ENCODE results near the gene CACNA1A. TPM values are rescaled to one million over a fixed set of nuclear protein-coding genes. Genes with fewer than 3 reads are reported as not detected.

CACNA1A gene
- total RNA-seq, 1 donor from 2014 or later = 0.25 TPM

- no peaks in the 10 kb centered on the region for H3K36me3 Mint-ChIP-seq (ENCODE audit: low read depth)
- intact Hi-C loops (cut with micrococcal nuclease) = no loop called here
- no peaks in the 10 kb centered on the region for H3K4me1 Mint-ChIP-seq (ENCODE audit: low read depth)
- H3K4me3 Mint-ChIP-seq (ENCODE audit: low read depth) = no peak overlapping the region
- peaks cover 6% of the 10 kb centered on the region for H3K27me3 Mint-ChIP-seq (ENCODE audit: low read depth)
- H3K27ac Mint-ChIP-seq = no peak overlapping the region
- no peak for DNase-seq (ENCODE audit: low spot score)
- no peaks in the 10 kb centered on the region for H3K9me3 Mint-ChIP-seq
Observed at GRCh38 chr19:13283871-13284270, 222.4 kb downstream of the CACNA1A start.

- no peak overlapping the region for H3K4me3 Mint-ChIP-seq (ENCODE audit: low read depth)
- no peaks in the 10 kb centered on the region for H3K36me3 Mint-ChIP-seq (ENCODE audit: low read depth)
- peaks cover 6% of the 10 kb centered on the region for H3K27me3 Mint-ChIP-seq (ENCODE audit: low read depth)
- H3K9me3 Mint-ChIP-seq = no peaks in the 10 kb centered on the region
- H3K27ac Mint-ChIP-seq = no peak overlapping the region
- intact Hi-C loops (cut with micrococcal nuclease) = no loop called here
- H3K4me1 Mint-ChIP-seq (ENCODE audit: low read depth) = peaks cover 9% of the 10 kb centered on the region
- no peak for DNase-seq (ENCODE audit: low spot score)
Observed at GRCh38 chr19:13282486-13283065, 223.7 kb downstream of the CACNA1A start.

DNA sequence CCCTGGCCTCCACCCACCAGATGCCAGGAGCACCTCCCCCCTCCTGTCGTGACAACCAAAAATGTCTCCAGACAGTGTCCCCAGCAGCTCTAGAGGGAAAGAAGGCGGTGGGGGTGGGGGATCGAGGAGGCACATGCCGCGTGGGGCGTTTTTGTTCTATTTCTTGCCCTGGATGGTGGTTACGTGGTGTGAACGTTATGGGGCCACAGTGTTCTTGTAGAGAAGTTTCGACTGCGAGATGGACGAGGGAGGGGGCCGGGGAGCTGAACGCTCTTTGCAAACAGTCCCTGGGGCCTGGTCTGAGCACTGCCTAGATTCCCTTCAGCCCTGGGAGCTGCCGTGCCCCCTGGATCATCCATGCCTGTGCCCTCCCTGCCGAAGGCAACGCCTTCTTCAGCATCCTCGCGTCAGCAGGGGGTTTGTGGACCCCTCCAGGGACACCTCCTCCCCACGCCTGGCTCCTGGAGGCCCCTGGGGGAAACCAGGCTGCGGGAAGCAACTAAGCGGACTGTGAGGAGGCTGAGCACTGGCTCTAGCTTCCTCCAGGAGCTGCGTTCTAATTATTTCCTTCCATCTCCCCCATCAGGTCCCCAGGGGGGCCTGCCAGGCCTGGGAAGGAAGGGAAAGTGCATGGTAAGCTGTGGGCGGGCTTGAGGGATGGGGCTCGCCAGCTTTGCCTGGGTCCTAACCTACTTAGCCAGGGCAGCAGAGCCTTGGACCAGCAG lies 224.6 kb downstream of the CACNA1A start:
- Mint-ChIP-seq H3K36me3 (ENCODE audit: low read depth) (no peaks in the 10 kb centered on the region), H3K4me3 (ENCODE audit: low read depth) (no peak overlapping the region), H3K4me1 (ENCODE audit: low read depth) (peaks cover 14% of the 10 kb centered on the region), H3K27me3 (ENCODE audit: low read depth) (peaks cover 6% of the 10 kb centered on the region), H3K27ac (no peak overlapping the region), H3K9me3 (no peaks in the 10 kb centered on the region)
- intact Hi-C loops (cut with micrococcal nuclease) = no loop called here
- DNase-seq (ENCODE audit: low spot score) = no peak

DNA sequence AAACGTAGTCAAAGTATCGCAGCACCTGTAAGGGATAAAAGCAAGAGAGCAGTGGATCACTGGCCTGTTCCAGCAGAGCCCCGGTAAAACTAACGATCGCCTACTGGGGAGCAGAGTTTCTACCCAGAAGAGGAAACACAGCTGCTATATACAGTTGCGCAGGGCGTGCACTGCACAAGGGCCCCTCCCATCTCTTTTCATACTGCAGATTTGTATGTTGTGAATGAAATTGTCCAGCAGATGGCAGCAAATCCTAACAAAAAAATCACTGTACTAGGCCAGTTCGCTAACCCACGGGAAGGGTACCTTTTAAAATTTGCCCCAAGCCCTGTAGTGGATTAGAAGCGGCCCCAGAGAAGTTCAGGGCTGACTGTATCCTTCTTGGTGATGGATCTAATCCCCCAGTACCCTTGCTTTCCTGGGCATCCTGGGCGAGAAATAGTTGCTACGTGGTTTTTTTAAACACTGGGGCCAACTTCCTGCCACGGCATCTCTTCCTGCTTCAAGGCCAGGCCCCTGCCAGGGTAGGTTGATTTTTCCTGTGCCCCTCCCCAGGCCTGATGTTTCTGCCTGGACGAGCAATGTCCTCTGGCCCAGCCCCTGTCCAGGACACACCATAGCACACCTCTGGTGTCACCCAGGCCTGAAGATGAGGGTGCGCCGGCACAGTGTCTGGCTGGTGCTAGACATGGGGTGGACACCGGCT lies 229.0 kb downstream of the CACNA1A start:
- Mint-ChIP-seq H3K27ac (peak overlapping the region; percentile 73), H3K27me3 (ENCODE audit: low read depth) (peaks cover 1% of the 10 kb centered on the region), H3K9me3 (no peaks in the 10 kb centered on the region), H3K4me1 (ENCODE audit: low read depth) (peaks cover 14% of the 10 kb centered on the region), H3K36me3 (ENCODE audit: low read depth) (no peaks in the 10 kb centered on the region), H3K4me3 (ENCODE audit: low read depth) (no peak overlapping the region)
- intact Hi-C loops (cut with micrococcal nuclease) = loop anchor here (1.0 to 5.0 kb wide), 2 partner anchors 154 to 585 kb away; no protein-coding TSS in a partner anchor
- peak; percentile 61 for DNase-seq (ENCODE audit: low spot score)

GRCh38 chr19:13275016-13275722 lies 231.1 kb downstream of the CACNA1A start:
- intact Hi-C loops (cut with micrococcal nuclease) = loop anchor here (5.0 kb wide), 1 partner anchor 587 kb away; no protein-coding TSS in a partner anchor
- DNase-seq (ENCODE audit: low spot score) = no peak
- Mint-ChIP-seq H3K27me3 (ENCODE audit: low read depth) (no peaks in the 10 kb centered on the region), H3K9me3 (no peaks in the 10 kb centered on the region), H3K4me1 (ENCODE audit: low read depth) (peaks cover 14% of the 10 kb centered on the region), H3K36me3 (ENCODE audit: low read depth) (no peaks in the 10 kb centered on the region), H3K4me3 (ENCODE audit: low read depth) (no peak overlapping the region), H3K27ac (no peak overlapping the region)

DNA sequence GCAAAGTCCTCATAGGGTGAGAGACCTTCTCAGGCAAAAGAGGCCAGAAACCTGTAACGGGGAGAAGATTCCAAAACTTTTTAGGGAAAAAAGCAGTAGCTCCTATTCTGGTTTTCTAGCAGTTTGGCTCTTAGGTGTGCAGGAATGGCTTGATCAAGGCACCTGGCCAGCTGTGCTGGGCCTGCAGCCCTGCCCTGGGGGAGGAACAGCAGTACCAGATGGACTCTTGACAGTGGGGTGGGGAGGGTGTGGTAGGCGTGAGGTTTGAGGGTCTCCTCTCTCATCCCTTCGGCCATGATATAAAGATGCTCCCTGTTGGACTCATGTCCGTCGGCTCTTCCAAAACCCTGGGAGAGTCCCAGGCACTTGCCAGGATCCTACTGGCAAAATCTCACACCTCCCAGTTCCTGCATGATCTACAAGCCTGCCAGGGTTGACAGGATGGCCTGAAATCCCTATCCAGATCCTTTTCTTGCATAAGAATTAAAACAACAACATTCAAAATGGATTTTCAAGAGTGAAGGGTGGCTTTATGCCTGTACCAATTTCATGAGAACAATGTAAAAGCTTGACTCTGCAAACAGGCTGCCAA lies 235.7 kb downstream of the CACNA1A start:
- H3K4me3 Mint-ChIP-seq (ENCODE audit: low read depth) = no peak overlapping the region
- intact Hi-C loops (cut with micrococcal nuclease) = no loop called here

DNA sequence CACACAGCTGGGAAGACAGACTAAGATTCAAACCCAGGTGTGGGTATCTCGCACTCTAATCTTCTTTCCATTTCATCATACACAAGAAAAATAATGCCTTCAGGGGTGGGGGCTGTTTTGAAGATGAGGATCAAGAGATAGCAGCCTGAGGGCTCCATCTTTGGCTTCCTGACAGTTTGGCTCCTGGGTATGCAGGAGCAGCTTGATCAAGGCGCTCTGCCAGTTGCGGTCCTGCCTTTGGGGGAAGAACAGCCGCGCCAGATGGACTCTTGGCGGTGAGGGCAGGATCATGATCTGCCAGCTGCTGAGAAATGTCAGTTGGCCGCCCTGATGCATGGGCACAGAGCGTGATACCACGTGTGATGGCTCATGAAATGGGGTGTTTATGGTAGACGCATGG lies 236.9 kb downstream of the CACNA1A start:
- H3K27ac Mint-ChIP-seq = no peak overlapping the region
- intact Hi-C loops (cut with micrococcal nuclease) = no loop called here
- peaks cover 3% of the 10 kb centered on the region for H3K27me3 Mint-ChIP-seq (ENCODE audit: low read depth)
- no peaks in the 10 kb centered on the region for H3K4me1 Mint-ChIP-seq (ENCODE audit: low read depth)
- H3K9me3 Mint-ChIP-seq = no peaks in the 10 kb centered on the region
- no peaks in the 10 kb centered on the region for H3K36me3 Mint-ChIP-seq (ENCODE audit: low read depth)
- DNase-seq (ENCODE audit: low spot score) = no peak
- H3K4me3 Mint-ChIP-seq (ENCODE audit: low read depth) = no peak overlapping the region

More for the DNA sequence above, 235.7 kb downstream of the CACNA1A start:
- Mint-ChIP-seq H3K4me1 (ENCODE audit: low read depth) (no peaks in the 10 kb centered on the region), H3K36me3 (ENCODE audit: low read depth) (no peaks in the 10 kb centered on the region), H3K27ac (no peak overlapping the region), H3K9me3 (no peaks in the 10 kb centered on the region), H3K27me3 (ENCODE audit: low read depth) (no peaks in the 10 kb centered on the region)
- no peak for DNase-seq (ENCODE audit: low spot score)

DNA sequence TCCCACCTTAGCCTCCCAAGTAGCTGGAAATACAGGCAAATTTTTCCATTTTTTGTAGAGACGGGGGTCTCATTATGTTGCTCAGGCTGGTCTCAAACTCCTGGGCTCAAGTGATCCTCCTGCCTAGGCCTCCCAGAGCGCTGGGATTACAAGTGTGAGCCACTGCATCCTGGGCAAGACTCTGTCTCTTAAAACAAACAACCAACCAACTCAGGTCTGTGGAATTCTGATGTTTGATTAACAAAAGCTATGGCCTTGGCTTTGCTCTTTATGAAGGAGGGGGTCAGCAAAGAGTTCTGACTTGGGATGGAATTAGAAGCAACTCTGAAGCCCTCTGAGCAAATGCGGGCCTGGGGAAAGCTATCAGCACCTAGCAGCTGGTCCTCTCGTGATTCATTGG lies 238.4 kb downstream of the CACNA1A start:
- no peak for DNase-seq (ENCODE audit: low spot score)
- intact Hi-C loops (cut with micrococcal nuclease) = no loop called here
- H3K4me1 Mint-ChIP-seq (ENCODE audit: low read depth) = no peaks in the 10 kb centered on the region
- no peak overlapping the region for H3K4me3 Mint-ChIP-seq (ENCODE audit: low read depth)
- H3K36me3 Mint-ChIP-seq (ENCODE audit: low read depth) = no peaks in the 10 kb centered on the region
- H3K9me3 Mint-ChIP-seq = no peaks in the 10 kb centered on the region
- peaks cover 5% of the 10 kb centered on the region for H3K27me3 Mint-ChIP-seq (ENCODE audit: low read depth)
- no peak overlapping the region for H3K27ac Mint-ChIP-seq

- Mint-ChIP-seq H3K27me3 (ENCODE audit: low read depth) (peaks cover 8% of the 10 kb centered on the region), H3K9me3 (no peaks in the 10 kb centered on the region), H3K4me3 (ENCODE audit: low read depth) (no peak overlapping the region), H3K27ac (no peak overlapping the region), H3K36me3 (ENCODE audit: low read depth) (no peaks in the 10 kb centered on the region), H3K4me1 (ENCODE audit: low read depth) (peaks cover 5% of the 10 kb centered on the region)
- intact Hi-C loops (cut with micrococcal nuclease) = no loop called here
- no peak for DNase-seq (ENCODE audit: low spot score)
Observed at GRCh38 chr19:13267131-13267530, 239.1 kb downstream of the CACNA1A start.

DNA sequence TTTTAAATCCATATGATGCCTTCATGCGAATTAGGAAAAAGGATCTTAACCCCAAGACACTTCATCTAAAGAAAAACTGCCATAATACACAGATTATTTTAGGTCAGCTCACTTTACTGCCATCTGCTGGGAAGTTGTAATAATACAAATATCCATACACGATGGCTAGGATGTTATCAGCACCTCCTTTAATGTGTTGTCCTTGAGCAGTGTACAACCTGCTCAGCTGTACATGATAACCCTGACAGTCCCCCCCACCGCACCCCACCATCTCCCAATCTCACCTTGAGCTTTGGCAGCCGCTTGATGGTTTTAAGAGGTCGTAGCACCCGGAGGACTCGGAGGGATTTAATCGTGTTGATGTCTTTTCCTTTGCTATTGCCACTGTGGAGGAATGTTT lies 243.8 kb downstream of the CACNA1A start:
- DNase-seq (ENCODE audit: low spot score) = no peak
- Mint-ChIP-seq H3K4me3 (ENCODE audit: low read depth) (no peak overlapping the region), H3K9me3 (no peaks in the 10 kb centered on the region)

GRCh38 chr19:13260883-13261653 lies 245.2 kb downstream of the CACNA1A start:
- peaks cover 16% of the 10 kb centered on the region for H3K4me1 Mint-ChIP-seq (ENCODE audit: low read depth)
- no peaks in the 10 kb centered on the region for H3K9me3 Mint-ChIP-seq
- peak overlapping the region; percentile 49 for H3K4me3 Mint-ChIP-seq (ENCODE audit: low read depth)
- DNase-seq (ENCODE audit: low spot score) = no peak
- intact Hi-C loops (cut with micrococcal nuclease) = loop anchor here (1.0 to 5.0 kb wide), 2 partner anchors 66 to 159 kb away; partner anchors contain the start of gene LYL1
- peak overlapping the region; percentile 81 for H3K27ac Mint-ChIP-seq
- H3K27me3 Mint-ChIP-seq (ENCODE audit: low read depth) = peaks cover 19% of the 10 kb centered on the region
- no peaks in the 10 kb centered on the region for H3K36me3 Mint-ChIP-seq (ENCODE audit: low read depth)

More for the DNA sequence above, 243.8 kb downstream of the CACNA1A start:
- Mint-ChIP-seq H3K36me3 (ENCODE audit: low read depth) (no peaks in the 10 kb centered on the region), H3K27me3 (ENCODE audit: low read depth) (peaks cover 15% of the 10 kb centered on the region), H3K4me1 (ENCODE audit: low read depth) (peaks cover 16% of the 10 kb centered on the region), H3K27ac (no peak overlapping the region)
- intact Hi-C loops (cut with micrococcal nuclease) = loop anchor here (1.0 to 5.0 kb wide), 2 partner anchors 49 to 160 kb away; partner anchors contain the start of gene LYL1

DNA sequence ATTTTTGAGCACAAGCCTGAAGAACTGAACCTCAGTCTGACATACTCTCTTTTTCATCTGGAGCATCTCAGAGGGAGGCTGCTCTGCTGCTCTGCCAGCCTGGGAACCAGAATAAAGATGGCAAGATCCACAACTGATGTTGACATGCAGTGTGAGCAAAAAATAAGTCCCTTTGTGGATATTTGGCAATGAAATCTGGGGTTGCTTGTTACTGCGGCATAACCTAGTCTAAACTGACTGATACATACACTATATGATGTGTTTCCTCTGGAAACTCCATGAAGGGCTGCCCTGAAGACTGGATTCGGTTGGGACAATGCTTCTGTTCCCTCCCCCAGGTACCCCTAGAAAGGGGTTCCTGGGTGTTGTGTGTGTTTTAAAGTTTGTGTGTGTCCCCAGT lies 249.4 kb downstream of the CACNA1A start:
- H3K4me3 Mint-ChIP-seq (ENCODE audit: low read depth) = no peak overlapping the region
- intact Hi-C loops (cut with micrococcal nuclease) = no loop called here
- H3K4me1 Mint-ChIP-seq (ENCODE audit: low read depth) = peaks cover 10% of the 10 kb centered on the region
- H3K27me3 Mint-ChIP-seq (ENCODE audit: low read depth) = peaks cover 16% of the 10 kb centered on the region
- DNase-seq (ENCODE audit: low spot score) = no peak
- no peaks in the 10 kb centered on the region for H3K9me3 Mint-ChIP-seq
- no peaks in the 10 kb centered on the region for H3K36me3 Mint-ChIP-seq (ENCODE audit: low read depth)
- H3K27ac Mint-ChIP-seq = no peak overlapping the region

Data from activated T-helper 2 cell treated with anti-CD3 and anti-CD28 coated beads, Interferon-gamma antibody, Interleukin-2, Interleukin-4, amounts not matched to agents 10 μg/mL and 5 μg/mL and 100 μg/mL, durations not matched to agents 14 hours and 24 hours and 36 hours (primary cell).